Retinal pigment epithelial cell (primary cell): Measurements from ENCODE around the gene KLLN.
"Not testable (repeated sequence)": the region's sequence is repeated elsewhere in the genome, so short reads cannot be mapped to it uniquely, and the experiment has no call there.

Source experiments
- DNase-seq: peaks from one replicate; pipeline ENCODE4 v3.0.0-alpha.2; 2010; ENCODE audit warnings: low read depth
- H3K4me3 ChIP-seq: 2 replicates; pipeline ENCODE4 v1.5.1; 2011; ENCODE audit warnings: mild to moderate bottlenecking, low read length, control low read depth, moderate library complexity
- TF ChIP-seq, protein P1 (sequence below): conservative IDR thresholded peaks from 2 replicates; pipeline ENCODE4 v1.5.1; 2011; ENCODE audit warnings: low read depth, low read length, control low read depth, inconsistent platforms

Gene KLLN

DNA sequence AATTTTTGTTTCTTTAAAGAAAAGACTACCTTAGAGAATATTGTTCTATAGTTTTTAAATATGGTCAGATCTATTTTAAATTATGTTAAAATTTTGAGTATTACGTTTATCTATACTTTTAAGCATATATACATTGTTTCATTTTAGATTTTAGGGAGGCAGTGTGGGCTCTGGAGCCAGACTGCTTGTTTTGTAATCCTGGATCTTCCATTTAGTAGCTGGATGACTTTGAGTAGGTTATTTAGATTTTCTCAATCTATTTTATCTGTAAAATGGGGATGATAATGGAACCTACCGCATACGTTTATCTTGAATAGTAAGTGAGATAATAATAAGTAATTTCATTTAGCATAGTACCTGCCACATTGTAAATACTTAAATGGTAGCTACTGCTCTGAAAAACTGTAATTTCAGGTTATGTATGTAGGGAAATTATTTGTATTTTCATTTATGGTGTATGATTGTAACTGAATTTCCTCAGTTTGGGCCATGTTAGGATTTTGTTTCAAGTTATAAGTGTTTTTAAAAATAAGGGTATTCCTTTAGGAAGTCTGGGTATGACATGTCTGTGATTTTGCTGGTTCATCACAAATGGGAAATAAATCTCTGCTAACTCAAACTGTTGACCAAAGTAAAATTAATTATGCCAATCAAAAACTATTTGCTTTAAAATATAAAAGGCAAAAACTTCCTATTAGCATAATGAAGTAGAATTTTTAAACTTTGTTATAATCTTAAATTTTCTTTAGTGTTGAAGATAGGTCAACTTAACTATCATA, 6.6 kb upstream of the KLLN start:
- no peak for DNase-seq
- TF ChIP-seq, protein P1, sequence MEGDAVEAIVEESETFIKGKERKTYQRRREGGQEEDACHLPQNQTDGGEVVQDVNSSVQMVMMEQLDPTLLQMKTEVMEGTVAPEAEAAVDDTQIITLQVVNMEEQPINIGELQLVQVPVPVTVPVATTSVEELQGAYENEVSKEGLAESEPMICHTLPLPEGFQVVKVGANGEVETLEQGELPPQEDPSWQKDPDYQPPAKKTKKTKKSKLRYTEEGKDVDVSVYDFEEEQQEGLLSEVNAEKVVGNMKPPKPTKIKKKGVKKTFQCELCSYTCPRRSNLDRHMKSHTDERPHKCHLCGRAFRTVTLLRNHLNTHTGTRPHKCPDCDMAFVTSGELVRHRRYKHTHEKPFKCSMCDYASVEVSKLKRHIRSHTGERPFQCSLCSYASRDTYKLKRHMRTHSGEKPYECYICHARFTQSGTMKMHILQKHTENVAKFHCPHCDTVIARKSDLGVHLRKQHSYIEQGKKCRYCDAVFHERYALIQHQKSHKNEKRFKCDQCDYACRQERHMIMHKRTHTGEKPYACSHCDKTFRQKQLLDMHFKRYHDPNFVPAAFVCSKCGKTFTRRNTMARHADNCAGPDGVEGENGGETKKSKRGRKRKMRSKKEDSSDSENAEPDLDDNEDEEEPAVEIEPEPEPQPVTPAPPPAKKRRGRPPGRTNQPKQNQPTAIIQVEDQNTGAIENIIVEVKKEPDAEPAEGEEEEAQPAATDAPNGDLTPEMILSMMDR: no peak
- H3K4me3 ChIP-seq: no peak overlapping the region

DNA sequence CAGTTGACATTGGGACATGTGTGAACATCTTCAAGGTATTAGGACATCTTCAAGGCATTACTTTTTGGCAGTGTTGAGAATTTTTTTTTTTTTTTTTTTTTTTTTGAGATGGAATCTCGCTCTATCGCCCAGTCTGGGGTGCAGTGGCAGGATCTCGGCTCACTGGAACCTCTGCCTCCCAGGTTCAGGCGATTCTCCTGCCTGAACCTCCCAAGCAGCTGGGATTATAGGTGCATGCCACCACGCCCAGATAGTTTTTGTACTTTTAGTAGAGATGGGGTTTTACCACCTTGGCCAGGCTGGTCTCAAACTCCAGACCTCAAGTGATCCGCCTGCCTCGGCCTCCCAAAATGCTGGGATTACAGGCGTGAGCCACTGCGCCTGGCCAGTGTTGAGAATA, 5.8 kb upstream of the KLLN start:
- H3K4me3 ChIP-seq, DNase-seq: not testable (repeated sequence)

DNA sequence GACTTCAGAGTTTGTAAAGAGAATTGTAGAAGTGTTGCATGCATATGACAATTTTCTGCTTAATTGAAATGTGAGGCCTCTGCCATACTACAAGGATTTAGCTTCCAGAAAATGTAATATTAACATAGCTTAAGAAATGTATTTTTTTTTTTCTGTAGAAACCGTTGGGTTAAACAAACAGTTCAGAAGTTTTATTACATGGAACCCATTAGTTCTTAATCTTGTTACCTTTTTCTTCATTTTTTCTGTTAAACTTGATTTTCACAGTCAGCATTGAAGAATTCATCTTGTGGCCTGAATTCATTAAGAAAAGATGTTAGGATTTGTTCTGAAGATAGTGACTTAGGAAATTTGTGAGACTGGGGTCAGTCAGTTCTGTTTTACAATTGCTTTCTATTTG, 4.9 kb upstream of the KLLN start:
- peak overlapping the region; percentile 92 for H3K4me3 ChIP-seq
- no peak for DNase-seq
- TF ChIP-seq, protein P1: no peak

DNA sequence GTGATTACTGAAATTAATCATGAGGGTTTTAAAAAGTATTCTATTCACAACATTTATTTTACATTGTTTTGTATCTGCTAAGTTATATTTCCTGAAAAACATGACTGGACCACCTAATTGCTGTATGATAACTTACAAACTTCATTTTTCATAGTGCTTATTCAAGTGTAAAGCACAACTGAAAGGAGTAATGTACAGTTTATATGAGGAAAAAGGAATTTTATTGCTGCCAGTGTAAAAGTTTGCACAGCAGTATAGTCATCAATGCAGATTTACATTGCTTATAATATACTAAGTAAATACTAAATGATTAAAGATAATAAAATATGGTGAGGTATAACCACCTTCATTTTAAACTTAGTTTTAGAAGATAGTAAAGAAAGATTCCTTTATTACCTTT, 4.1 kb upstream of the KLLN start:
- no peak for DNase-seq
- TF ChIP-seq, protein P1: no peak
- peak overlapping the region; percentile 92 for H3K4me3 ChIP-seq

DNA sequence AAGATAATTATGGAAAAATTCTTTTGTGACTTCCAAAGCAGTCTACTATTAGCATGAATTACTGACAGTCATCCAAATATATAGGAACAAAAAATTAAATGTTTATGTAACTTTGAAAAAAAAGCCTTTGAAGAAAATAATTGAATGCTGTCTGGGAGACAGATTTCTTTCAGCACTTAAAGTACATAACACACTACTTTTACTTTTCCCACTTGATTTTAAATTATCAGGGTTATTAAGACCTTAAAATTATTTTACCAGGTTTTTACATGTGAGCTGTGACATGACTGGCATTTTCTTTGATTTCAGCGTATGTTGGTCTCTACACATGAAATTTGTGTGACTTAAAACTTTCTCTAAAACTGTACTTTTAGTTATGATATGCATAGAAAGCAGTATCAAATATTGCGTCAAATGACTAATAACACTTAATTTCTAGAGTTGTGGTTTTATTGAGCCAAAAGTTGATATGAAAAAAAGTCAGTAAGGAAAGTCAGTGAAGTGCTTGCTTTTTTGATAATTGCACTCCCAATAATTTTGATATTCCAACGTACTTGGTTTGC, 3.2 kb upstream of the KLLN start:
- TF ChIP-seq, protein P1: no peak
- H3K4me3 ChIP-seq: peak overlapping the region; percentile 92
- DNase-seq: no peak

GRCh38 chr10:87865241-87865881, 2.0 kb upstream of the KLLN start:
- no peak for DNase-seq
- H3K4me3 ChIP-seq: peak overlapping the region; percentile 92
- TF ChIP-seq, protein P1: no peak

GRCh38 chr10:87864496-87865059, 1.2 kb upstream of the KLLN start:
- TF ChIP-seq, protein P1: no peak
- DNase-seq: no peak

GRCh38 chr10:87863951-87864495, 690 bp upstream of the KLLN start:
- not testable (repeated sequence) for DNase-seq
- H3K4me3 ChIP-seq: peak overlapping the region; percentile 92

More at GRCh38 chr10:87864496-87865059, 1.2 kb upstream of the KLLN start:
- peak overlapping the region; percentile 92 for H3K4me3 ChIP-seq
